ENCODE data around the gene SOST. TPM values are rescaled to one million over a fixed set of nuclear protein-coding genes. Genes with fewer than 3 reads are reported as not detected.
A peak's percentile ranks its signal among the peaks of the same experiment; 100 is the strongest.

The SOST gene
- polyA plus RNA-seq, 4 donors: 48.7 to 63.6 (median 52.2) TPM

- peak in 2 of 4 donors; percentile 24 to 37 for DNase-seq (ENCODE audit: low read depth in 4 of 4, low spot score in 2 of 4)
These were observed 45.0 kb downstream of the SOST start for GRCh38 chr17:43713494-43714162.

GRCh38 chr17:43712397-43712796 lies 46.2 kb downstream of the SOST start:
- no peak for DNase-seq (ENCODE audit: low read depth in 4 of 4, low spot score in 2 of 4)

- no peak for DNase-seq (ENCODE audit: low read depth in 4 of 4, low spot score in 2 of 4)
These were observed 48.5 kb downstream of the SOST start for GRCh38 chr17:43710101-43710500.

- no peak for DNase-seq (ENCODE audit: low read depth in 4 of 4, low spot score in 2 of 4)
These were observed 49.4 kb downstream of the SOST start for GRCh38 chr17:43709210-43709609.

GRCh38 chr17:43707184-43707583 lies 51.4 kb downstream of the SOST start:
- no peak for DNase-seq (ENCODE audit: low read depth in 4 of 4, low spot score in 2 of 4)

GRCh38 chr17:43706235-43706634 lies 52.4 kb downstream of the SOST start:
- DNase-seq (ENCODE audit: low read depth in 4 of 4, low spot score in 2 of 4): no peak

Other genes starting within 250 kb of the SOST start
- 10 to 100 TPM; 25.4 to 57.6 (median 45.2) TPM for gene ETV4, start 212.5 kb downstream of the SOST start, polyA plus RNA-seq (ENCODE audit: insufficient read length in 4 of 4)
- gene MEOX1, start 96.9 kb downstream of the SOST start, polyA plus RNA-seq (ENCODE audit: insufficient read length in 4 of 4): 10 to 100 TPM; 12.8 to 25.0 (median 15.4) TPM
- gene DUSP3, start 20.2 kb upstream of the SOST start, polyA plus RNA-seq (ENCODE audit: insufficient read length in 4 of 4): 10 to 100 TPM; 50.9 to 63.6 (median 60.3) TPM
- gene CFAP97D1, start 21.6 kb upstream of the SOST start, polyA plus RNA-seq (ENCODE audit: insufficient read length in 4 of 4): under 1 TPM in 3 of 4 donors, not detected in 1; 0.08 to 0.09 (median 0.08) TPM
- gene MPP3, start 74.4 kb upstream of the SOST start, polyA plus RNA-seq (ENCODE audit: insufficient read length in 4 of 4): 10 to 100 TPM in 2 of 4 donors, 1 to 10 TPM in 2; 6.2 to 15.9 (median 11.8) TPM
- 1 to 10 TPM in 1 of 4 donors, under 1 TPM in 3; 0.66 to 1.3 (median 0.86) TPM for gene CD300LG, start 88.4 kb upstream of the SOST start, polyA plus RNA-seq (ENCODE audit: insufficient read length in 4 of 4)
- 1 to 10 TPM; 4.7 to 7.6 (median 7.2) TPM for gene MPP2, start 148.7 kb upstream of the SOST start, polyA plus RNA-seq (ENCODE audit: insufficient read length in 4 of 4)
- gene PPY, start 183.7 kb upstream of the SOST start, polyA plus RNA-seq (ENCODE audit: insufficient read length in 4 of 4): under 1 TPM in 1 of 4 donors, not detected in 3; 0.52 TPM
- gene PYY, start 195.1 kb upstream of the SOST start, polyA plus RNA-seq (ENCODE audit: insufficient read length in 4 of 4): under 1 TPM; 0.21 to 0.33 (median 0.24) TPM
- 1 to 10 TPM; 3.3 to 3.9 (median 3.5) TPM for gene NAGS, start 245.8 kb upstream of the SOST start, polyA plus RNA-seq (ENCODE audit: insufficient read length in 4 of 4)